GM03348 (cell line): ENCODE results near the gene SEC23A.
"Not testable (repeated sequence)": the region's sequence is repeated elsewhere in the genome, so short reads cannot be mapped to it uniquely, and the experiment has no call there.

Experiments used
- DNase-seq: peaks from one replicate; pipeline ENCODE4 v3.0.0; 2012; ENCODE audit warnings: low spot score

Gene SEC23A

DNA sequence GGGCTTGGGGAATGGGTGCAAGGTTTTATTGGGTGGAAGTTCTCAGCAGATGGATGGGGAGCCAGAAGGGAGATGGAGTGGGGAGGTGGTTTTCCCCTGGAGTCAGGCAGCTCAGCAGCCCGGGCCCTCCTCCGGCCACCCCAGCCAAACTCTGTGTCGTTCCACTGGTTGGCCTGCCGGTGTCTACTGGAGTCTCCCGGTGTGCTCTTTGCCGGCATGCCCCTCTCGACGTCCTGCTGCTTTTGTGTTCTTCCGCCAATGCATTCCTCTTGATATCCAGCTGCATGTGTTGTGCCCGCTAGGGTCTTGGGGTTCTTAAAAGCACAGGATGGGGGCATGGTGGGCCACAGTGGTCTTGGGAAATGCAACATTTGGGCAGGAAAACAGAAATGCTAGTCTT is 72.8 kb downstream of the SEC23A start:
- no peak for DNase-seq

DNA sequence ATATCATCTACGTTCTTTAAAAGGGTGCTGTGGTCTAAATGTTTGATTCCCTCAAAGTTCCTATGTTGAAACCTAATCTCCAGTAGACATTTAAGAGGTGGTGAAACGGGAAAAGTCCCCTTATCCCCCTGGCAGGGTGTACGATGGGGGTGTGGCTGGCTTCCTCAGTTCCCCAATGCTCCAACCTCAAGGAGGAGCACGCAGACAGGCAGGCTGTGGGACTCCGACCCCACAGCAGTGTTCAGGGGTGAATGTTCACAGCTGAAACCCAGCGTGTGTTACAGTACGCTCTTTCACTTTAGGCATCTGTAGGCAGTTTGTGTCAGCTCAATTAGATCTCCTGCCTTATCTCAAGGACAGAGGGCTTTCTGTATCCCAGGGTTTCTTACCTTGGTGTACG is 73.2 kb downstream of the SEC23A start:
- no peak for DNase-seq

- no peak for DNase-seq
These were observed 74.4 kb downstream of the SEC23A start for GRCh38 chr14:39028620-39029019.

DNA sequence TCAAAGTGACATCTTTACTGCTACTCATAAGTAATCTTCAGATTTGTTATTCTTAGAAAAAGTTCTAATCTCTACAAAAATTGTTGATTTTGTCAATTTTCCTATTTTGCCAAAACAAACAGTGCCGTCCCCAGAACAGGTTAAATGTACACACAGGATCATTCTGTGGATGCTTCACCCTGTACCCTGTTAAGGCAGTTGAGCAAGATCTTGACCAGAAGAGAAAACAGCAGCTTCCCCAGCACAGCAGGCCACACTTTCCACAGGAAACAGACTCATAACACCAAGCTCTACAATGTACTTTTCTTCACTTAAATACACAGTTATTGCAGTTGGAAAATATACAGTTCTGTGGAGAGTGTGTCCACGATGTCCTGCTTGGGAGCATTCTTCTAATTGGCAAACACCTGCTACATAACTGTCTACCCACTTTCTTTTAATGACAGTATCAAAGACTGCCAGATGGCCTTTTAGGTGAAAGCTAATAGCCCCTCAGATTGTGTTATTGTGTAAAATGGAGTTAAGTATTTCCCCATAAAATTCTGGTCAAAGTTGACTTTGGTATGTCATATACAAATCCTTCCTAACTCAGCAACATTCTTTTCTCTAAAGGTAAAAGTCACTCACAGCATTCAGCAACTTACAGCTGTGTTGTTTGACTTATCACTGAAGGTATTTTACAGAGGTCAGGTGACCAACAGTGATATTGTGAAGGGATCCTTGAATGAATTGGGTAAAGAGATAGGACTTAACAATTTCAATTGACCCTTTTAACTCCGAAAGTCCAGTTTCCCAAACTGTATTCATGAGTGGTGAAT is 77.0 kb downstream of the SEC23A start:
- DNase-seq: no peak

- DNase-seq: no peak
These were observed 77.7 kb downstream of the SEC23A start for GRCh38 chr14:39025250-39025809.

- DNase-seq: no peak
These were observed 78.8 kb downstream of the SEC23A start for GRCh38 chr14:39023939-39024871.

DNA sequence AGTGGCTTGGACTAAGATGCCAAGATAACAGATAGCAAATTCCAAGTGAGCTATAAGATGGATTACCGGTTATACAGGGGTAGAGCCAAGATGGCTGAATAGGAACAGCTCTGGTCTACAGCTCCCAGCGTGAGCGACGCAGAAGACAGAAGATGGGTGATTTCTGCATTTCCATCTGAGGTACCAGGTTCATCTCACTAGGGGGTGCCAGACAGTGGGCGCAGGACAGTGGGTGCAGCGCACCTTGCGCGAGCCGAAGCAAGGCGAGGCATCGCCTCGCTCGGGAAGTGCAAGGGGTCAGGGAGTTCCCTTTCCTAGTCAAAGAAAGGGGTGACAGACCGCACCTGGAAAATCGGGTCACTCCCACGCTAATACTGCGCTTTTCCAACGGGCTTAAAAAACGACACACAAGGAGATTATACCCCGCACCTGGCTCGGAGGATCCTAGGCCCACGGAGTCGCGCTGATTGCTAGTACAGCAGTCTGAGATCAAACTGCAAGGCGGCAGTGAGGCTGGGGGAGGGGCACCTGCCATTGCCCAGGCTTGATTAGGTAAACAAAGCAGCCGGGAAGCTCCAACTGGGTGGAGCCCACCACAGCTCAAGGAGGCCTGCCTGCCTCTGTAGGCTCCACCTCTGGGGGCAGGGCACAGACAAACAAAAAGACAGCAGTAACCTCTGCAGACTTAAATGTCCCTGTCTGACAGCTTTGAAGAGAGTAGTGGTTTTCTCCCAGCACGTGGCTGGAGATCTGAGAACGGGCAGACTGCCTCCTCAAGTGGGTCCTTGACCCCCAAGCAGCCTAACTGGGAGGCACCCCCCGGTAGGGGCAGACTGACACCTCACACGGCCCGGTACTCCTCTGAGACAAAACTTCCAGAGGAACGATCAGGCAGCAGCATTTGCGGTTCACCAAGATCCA is 85.7 kb downstream of the SEC23A start:
- not testable (repeated sequence) for DNase-seq

- DNase-seq: no peak
These were observed 86.3 kb downstream of the SEC23A start for GRCh38 chr14:39016733-39017095.

DNA sequence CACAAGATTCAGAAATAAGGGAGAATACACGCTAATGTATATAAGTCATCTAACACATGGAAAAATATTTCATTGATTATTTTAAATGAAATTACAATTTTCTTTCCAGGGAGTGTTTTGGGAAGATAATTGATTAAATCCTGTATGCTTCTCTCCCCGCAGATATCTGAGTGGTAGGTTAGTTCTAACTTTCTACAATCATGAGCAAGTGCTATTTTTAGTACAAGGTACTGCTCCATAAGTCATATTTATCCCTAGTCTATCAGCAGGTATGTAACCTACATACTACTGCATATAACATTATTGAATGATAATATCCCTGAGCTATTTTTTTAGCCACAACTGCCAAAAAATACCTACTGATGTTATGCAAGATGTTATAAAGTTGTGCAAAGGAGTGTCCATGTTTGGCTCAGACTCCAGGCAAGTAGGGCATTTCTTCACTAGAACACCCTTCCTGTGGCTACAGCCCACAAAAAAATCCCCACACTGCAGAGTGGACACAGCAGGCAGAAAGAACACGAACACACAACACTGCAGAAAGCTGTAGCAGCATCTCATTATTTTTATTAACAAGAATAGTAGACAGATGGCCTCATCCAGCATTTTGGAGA is 87.0 kb downstream of the SEC23A start:
- peak; percentile 38 for DNase-seq

DNA sequence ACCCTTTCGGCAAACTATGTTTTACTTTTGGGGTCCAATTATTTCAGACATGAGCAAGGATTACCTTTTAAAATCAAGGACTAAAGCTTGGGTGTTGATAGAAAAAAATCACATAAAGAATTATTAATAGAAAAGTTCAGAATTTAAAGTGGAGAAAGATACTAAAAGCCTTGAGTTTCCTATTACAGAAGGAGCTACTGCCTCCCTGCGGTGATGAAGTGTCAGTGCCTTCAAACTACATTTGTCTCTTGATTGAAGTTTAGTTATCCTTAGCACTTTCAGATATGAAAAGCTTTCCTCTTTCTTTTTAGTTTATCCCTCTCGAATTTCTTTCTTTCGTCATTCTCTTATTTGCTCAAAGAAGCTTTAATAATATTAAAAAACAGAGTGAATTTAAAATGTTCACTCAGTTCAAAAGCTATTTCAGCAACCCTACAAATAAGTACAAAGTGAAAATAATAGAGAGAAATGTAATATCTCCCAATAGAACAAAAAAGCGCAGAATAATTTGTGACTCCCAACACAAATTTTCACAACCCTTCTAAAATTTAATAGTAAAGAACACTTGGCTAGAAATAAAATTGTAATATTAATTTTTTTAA is 87.6 kb downstream of the SEC23A start:
- peak; percentile 72 for DNase-seq

GRCh38 chr14:39014460-39014859 is 88.6 kb downstream of the SEC23A start:
- DNase-seq: no peak

- DNase-seq: not testable (repeated sequence)
These were observed 94.1 kb downstream of the SEC23A start for GRCh38 chr14:39008965-39009364.

- DNase-seq: no peak
These were observed 96.2 kb downstream of the SEC23A start for GRCh38 chr14:39006721-39007410.

GRCh38 chr14:39005044-39005880 is 97.8 kb downstream of the SEC23A start:
- DNase-seq: no peak

DNA sequence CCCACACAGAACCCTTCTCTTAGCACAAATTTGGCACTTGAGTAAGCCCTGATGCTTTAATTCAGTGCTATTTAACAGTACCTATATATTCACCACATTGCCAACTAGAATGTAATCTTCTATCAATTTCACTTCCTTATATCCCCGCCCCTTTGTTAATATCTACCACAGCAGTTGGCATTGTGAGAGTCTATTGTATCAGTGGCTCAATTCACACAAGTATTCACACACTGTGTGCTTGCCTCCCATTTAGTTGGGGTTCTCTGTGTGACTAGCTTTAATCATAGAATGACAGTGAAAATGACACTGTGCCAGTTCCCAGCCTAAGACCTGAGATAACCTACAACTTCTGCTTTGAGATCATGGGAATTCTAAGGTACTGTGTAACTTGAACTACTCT is 103.1 kb downstream of the SEC23A start:
- DNase-seq: no peak

GRCh38 chr14:38994731-38995130 is 108.3 kb downstream of the SEC23A start:
- DNase-seq: no peak

DNA sequence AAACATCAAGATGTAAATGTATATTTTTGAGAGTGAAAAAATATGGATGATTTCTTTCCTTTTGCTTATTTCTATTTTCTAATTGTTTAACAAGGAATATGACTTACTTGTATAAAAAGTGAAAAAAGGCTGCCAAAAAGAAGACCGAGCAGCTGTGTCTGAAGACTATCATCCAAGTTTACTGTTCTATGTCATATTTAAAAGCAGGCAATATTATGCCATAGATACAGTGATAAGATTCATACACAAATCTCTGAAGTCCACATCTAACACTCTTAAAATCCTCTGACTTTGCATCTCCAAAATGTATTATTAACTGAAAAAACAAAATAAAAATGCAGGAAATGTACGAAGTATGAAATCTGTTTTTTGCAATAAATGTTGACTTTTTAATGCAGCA is 109.1 kb downstream of the SEC23A start:
- no peak for DNase-seq

GRCh38 chr14:38992067-38992844 is 110.8 kb downstream of the SEC23A start:
- DNase-seq: no peak
